ENCODE measurements around the gene ACTR3.

GRCh38 chr2:114006460-114006859 lies 116.6 kb downstream of the ACTR3 start:
- no peak for TF ChIP-seq CTCF (conservative IDR thresholded peaks at IDR 0.05; ENCODE audit: low read depth in 2 of 2)
- TF ChIP-seq EZH2 (IDR thresholded peaks at IDR 0.05; ENCODE audit: low read depth, unreplicated experiment), result no peak
- no peak for TF ChIP-seq ZNF331 (CRISPR knock-in tag; IDR thresholded peaks at IDR 0.05; ENCODE audit: low read depth)
- no peak for TF ChIP-seq REST (IDR thresholded peaks at IDR 0.05; ENCODE audit: unreplicated experiment)
- no peak for TF ChIP-seq POLR2AphosphoS5 (IDR thresholded peaks at IDR 0.05; ENCODE audit: low read depth)
- TF ChIP-seq NANOG (IDR thresholded peaks at IDR 0.05; ENCODE audit: borderline replicate concordance), result no peak
- TF ChIP-seq EZH2phosphoT487 (IDR thresholded peaks at IDR 0.05; ENCODE audit: unreplicated experiment), result no peak
- TF ChIP-seq CREB1 (CRISPR knock-in tag; IDR thresholded peaks at IDR 0.05; ENCODE audit: low read depth), result no peak

Measured in GM23338 (cell line).